Omental fat pad (tissue), 4 donors: Measurements from ENCODE around the gene NXPH1. TPM values are rescaled to one million over a fixed set of nuclear protein-coding genes. Genes with fewer than 3 reads are reported as not detected.

Experiments used
- ATAC-seq: fragments of 150-250 bp; one replicate; pipeline ENCODE4 v1.9.1; 2016; ENCODE audit warnings: mild to moderate bottlenecking, moderate library complexity; ENCODE audit not compliant: low FRiP score
- DNase-seq: peaks from one replicate; pipeline ENCODE4 v3.0.0-alpha.2; 2019; ENCODE audit warnings: low spot score
- total RNA-seq, 4 donors: library from RNA; depleted of rRNA; stranded (reverse); fragments of >200 nt; gene quantifications; one replicate each; pipeline ENCODE4 v1.1.0, GENCODE V29; 2016
- TF ChIP-seq, protein P1 (sequence below), 3 donors: fragments of 450-650 bp; IDR thresholded peaks; one replicate each; pipeline ENCODE4 v1.5.1; 2016 to 2017; ENCODE audit warnings: antibody characterized with exemption in 3 of 3, mild to moderate bottlenecking in 3 of 3, moderate library complexity in 2 of 3

NXPH1 gene
- total RNA-seq, 4 donors from 2014 or later = not detected

- TF ChIP-seq, protein P1, sequence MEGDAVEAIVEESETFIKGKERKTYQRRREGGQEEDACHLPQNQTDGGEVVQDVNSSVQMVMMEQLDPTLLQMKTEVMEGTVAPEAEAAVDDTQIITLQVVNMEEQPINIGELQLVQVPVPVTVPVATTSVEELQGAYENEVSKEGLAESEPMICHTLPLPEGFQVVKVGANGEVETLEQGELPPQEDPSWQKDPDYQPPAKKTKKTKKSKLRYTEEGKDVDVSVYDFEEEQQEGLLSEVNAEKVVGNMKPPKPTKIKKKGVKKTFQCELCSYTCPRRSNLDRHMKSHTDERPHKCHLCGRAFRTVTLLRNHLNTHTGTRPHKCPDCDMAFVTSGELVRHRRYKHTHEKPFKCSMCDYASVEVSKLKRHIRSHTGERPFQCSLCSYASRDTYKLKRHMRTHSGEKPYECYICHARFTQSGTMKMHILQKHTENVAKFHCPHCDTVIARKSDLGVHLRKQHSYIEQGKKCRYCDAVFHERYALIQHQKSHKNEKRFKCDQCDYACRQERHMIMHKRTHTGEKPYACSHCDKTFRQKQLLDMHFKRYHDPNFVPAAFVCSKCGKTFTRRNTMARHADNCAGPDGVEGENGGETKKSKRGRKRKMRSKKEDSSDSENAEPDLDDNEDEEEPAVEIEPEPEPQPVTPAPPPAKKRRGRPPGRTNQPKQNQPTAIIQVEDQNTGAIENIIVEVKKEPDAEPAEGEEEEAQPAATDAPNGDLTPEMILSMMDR (IDR thresholded peaks at IDR 0.05) = no peak
- DNase-seq = no peak
- ATAC-seq = no peak
Measured at GRCh38 chr7:8499128-8499527, 65.7 kb downstream of the NXPH1 start.

DNA sequence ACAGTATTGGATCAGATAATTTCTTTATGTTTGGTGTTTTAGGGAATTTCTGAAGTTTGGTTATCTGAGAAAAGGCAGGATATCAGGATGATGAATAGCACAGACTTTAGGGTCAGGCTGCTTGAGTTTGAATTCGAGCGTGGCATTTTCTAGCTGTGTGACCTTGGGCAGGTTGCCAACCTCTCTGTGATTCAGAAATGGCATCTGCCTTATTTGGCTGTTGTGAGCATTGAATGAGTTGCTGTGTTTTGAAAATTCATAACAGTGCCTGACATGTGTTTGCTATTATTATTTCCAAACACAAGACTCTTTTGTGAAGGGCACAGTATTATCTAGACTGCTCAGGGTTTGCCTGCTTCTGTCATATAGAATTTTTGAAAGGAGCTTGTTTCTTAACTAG lies 66.9 kb downstream of the NXPH1 start:
- TF ChIP-seq, protein P1 (IDR thresholded peaks at IDR 0.05) = no peak
- no peak for DNase-seq
- ATAC-seq = no peak

DNA sequence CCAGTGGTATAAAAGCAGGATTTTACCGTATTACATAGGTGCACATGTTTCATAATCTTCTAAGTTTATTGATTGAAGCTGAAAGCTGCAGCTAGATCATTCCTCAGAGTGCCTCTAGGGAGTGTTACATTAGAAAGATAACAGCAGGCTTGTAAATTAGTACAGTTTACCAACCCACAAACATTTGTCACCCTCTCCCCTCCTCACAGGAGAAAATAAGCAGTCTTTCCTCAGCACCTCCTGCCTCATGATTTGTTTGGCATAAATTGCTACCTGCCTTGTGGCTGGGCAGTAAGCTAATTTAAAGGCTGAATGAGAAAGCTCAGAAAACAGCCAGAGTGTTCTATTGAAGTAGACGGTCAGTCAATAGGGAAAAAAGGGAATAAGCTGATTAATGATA lies 74.2 kb downstream of the NXPH1 start:
- TF ChIP-seq, protein P1 (IDR thresholded peaks at IDR 0.05) = no peak
- no peak for DNase-seq
- ATAC-seq = no peak

- TF ChIP-seq, protein P1 (IDR thresholded peaks at IDR 0.05) = no peak
- DNase-seq = no peak
- ATAC-seq = no peak
Measured at GRCh38 chr7:8509621-8510020, 76.2 kb downstream of the NXPH1 start.

DNA sequence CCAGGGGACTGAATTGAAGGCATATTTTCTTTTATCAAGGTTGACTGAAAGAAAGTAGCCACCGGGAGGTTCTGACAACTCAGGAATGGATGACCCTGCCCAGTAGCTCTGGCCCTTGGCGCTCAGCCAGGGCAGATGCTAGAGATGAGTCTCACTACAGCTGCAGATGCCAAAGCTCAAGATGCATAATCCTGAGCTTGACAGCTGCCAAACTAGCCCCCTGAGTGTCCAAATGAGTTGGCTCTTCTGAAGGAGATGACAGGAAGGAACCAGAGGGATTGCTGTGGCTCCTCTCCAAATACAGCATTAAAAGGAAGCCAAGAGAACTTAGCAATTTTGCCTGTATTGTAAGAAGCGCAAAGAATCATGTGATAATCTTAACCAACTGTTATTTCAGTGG lies 78.4 kb downstream of the NXPH1 start:
- no peak for ATAC-seq

GRCh38 chr7:8514781-8515519 lies 81.5 kb downstream of the NXPH1 start:
- TF ChIP-seq, protein P1 (IDR thresholded peaks at IDR 0.05) = no peak
- ATAC-seq (no peak), DNase-seq (no peak)

More for the DNA sequence above, 78.4 kb downstream of the NXPH1 start:
- TF ChIP-seq, protein P1 (IDR thresholded peaks at IDR 0.05) = no peak
- DNase-seq = no peak

GRCh38 chr7:8515640-8516185 lies 82.3 kb downstream of the NXPH1 start:
- ATAC-seq = no peak
- TF ChIP-seq, protein P1 (IDR thresholded peaks at IDR 0.05) = no peak
- no peak for DNase-seq
